K562 (cell line): Measurements from ENCODE around the gene ANKRD7. TPM values are rescaled to one million over a fixed set of nuclear protein-coding genes. Genes with fewer than 3 reads are reported as not detected.

ENCODE experiments used
- BRD4 ChIP-seq: fragments of 200-600 bp; sonication (generic); IDR thresholded peaks from 2 replicates; pipeline ENCODE4 v1.6.1; 2017; ENCODE audit warnings: inconsistent platforms
- ESRRB ChIP-seq: fragments of 250-450 bp; sonication (Bioruptor Pico); IDR thresholded peaks from 2 replicates; pipeline ENCODE4 v1.5.0; 2020; ENCODE audit warnings: mild to moderate bottlenecking, moderate library complexity, borderline replicate concordance
- ETV5 ChIP-seq: sonication (generic); formaldehyde crosslinking; IDR thresholded peaks from 2 replicates; pipeline ENCODE4 v1.4.0; 2020; ENCODE audit warnings: low read depth, mild to moderate bottlenecking, missing genetic modification reagents
- HCFC1 ChIP-seq: IDR thresholded peaks from 2 replicates; pipeline ENCODE4 v1.6.1; 2012; ENCODE audit warnings: low read depth, low read length, improper control_type of control experiment
- HMGN3 ChIP-seq: IDR thresholded peaks from 2 replicates; pipeline ENCODE4 v1.6.1; 2011; ENCODE audit warnings: borderline replicate concordance, low read depth, mild to moderate bottlenecking, mixed read lengths, low read length; ENCODE audit not compliant: insufficient read length; ENCODE audit errors: extremely low read depth
- ILK ChIP-seq: fragments of 450-650 bp; IDR thresholded peaks from 2 replicates; pipeline ENCODE4 v1.6.1; 2016; ENCODE audit warnings: missing genetic modification characterization, low read depth, mild to moderate bottlenecking, missing compliant biosample characterization, moderate library complexity, borderline replicate concordance
- JUND ChIP-seq, 2 experiments: IDR thresholded peaks; 2 replicates in 1 of 2; 3 replicates in 1 of 2; pipeline ENCODE4 v1.6.1; 2011; ENCODE audit warnings: borderline replicate concordance in 2 of 2, low read depth in 2 of 2, low read length in 2 of 2, improper control_type of control experiment in 1 of 2, missing biosample characterization in 1 of 2, missing genetic modification characterization in 1 of 2, missing genetic modification reagents in 1 of 2
- KAT7 ChIP-seq: sonication (generic); formaldehyde crosslinking; IDR thresholded peaks from 2 replicates; pipeline ENCODE4 v1.8.0; 2022; ENCODE audit warnings: missing genetic modification reagents, mild to moderate bottlenecking, borderline replicate concordance
- MED1 ChIP-seq: sonication (generic); formaldehyde crosslinking; IDR thresholded peaks from 2 replicates; pipeline ENCODE4 v1.8.1; 2023; ENCODE audit warnings: missing genetic modification reagents, borderline replicate concordance
- POLR2H ChIP-seq: IDR thresholded peaks from 2 replicates; pipeline ENCODE4 v1.6.1; 2016; ENCODE audit warnings: missing genetic modification characterization, low read depth, mild to moderate bottlenecking, control low read depth, missing compliant biosample characterization, moderate library complexity
- PURB ChIP-seq: sonication (generic); formaldehyde crosslinking; IDR thresholded peaks from 2 replicates; pipeline ENCODE4 v1.9.0; 2021; ENCODE audit warnings: low read depth, mild to moderate bottlenecking, missing genetic modification reagents
- RBM34 ChIP-seq: fragments of 200-400 bp; formaldehyde crosslinking; IDR thresholded peaks from 2 replicates; pipeline ENCODE4 v1.6.1; 2018; ENCODE audit warnings: low read length, borderline replicate concordance; ENCODE audit not compliant: insufficient read depth
- ZKSCAN8 ChIP-seq: fragments of 200-800 bp; sonication (Bioruptor generic); IDR thresholded peaks from 2 replicates; pipeline ENCODE4 v1.6.1; 2016; ENCODE audit warnings: missing genetic modification characterization, missing compliant biosample characterization
- ZNF121 ChIP-seq: sonication (generic); formaldehyde crosslinking; conservative IDR thresholded peaks from 2 replicates; pipeline ENCODE4 v1.8.0; 2022; ENCODE audit warnings: missing genetic modification reagents
- ZNF324 ChIP-seq: fragments of 250-450 bp; sonication (Bioruptor Pico); IDR thresholded peaks from 2 replicates; pipeline ENCODE4 v1.4.0; 2020; ENCODE audit warnings: mild to moderate bottlenecking
- ZNF696 ChIP-seq: fragments of 250-450 bp; sonication (Bioruptor Pico); conservative IDR thresholded peaks from 2 replicates; pipeline ENCODE4 v1.4.0; 2020; ENCODE audit warnings: mild to moderate bottlenecking, moderate library complexity
- ZNF830 ChIP-seq: fragments of 250-450 bp; sonication (Bioruptor Pico); IDR thresholded peaks from 2 replicates; pipeline ENCODE4 v1.5.0; 2021; ENCODE audit warnings: mild to moderate bottlenecking
- ZSCAN32 ChIP-seq: fragments of 450-650 bp; formaldehyde crosslinking; IDR thresholded peaks from 2 replicates; pipeline ENCODE4 v1.4.0; 2020; ENCODE audit warnings: mild to moderate bottlenecking, moderate library complexity
- polyA plus RNA-seq, 8 experiments: library from polyadenylated mRNA; depleted of rRNA in 4 of 8; stranded (reverse) in 5 of 8; unstranded in 3 of 8; fragments of >200 nt; fragmentation: Nextera tagmentation in 2 of 8; fragmentation: Illumina TruSeq in 1 of 8; extraction: Ambion mirVana in 2 of 8; extraction: Trizol in 1 of 8; gene quantifications; 2 replicates each; pipeline versions ENCODE4 v1.2.1 to v1.2.3, GENCODE V29; 2011 to 2014; ENCODE audit warnings: inconsistent platforms in 1 of 8, missing spikeins in 1 of 8
- total RNA-seq, 7 experiments: library from RNA; depleted of rRNA in 6 of 7; stranded (reverse); fragments of >200 nt in 6 of 7; fragmentation: Illumina TruSeq in 2 of 7; extraction: Trizol in 2 of 7; gene quantifications; 2 replicates each; pipeline versions ENCODE4 v1.2.1 to v1.2.3, GENCODE V29; 2011 to 2021; ENCODE audit warnings: low replicate concordance in 1 of 7
- TF ChIP-seq, protein P1 (sequence below), 2 experiments: fragments of 250-450 bp in 1 of 2; fragments of 450-650 bp in 1 of 2; sonication (Bioruptor Pico) in 1 of 2; IDR thresholded peaks; 2 replicates each; pipeline versions ENCODE4 v1.6.1 to v1.8.0; 2016 to 2021; ENCODE audit warnings: mild to moderate bottlenecking in 2 of 2, moderate library complexity in 2 of 2, missing compliant biosample characterization in 1 of 2, missing genetic modification characterization in 1 of 2
- TF ChIP-seq, protein P2 (sequence below): sonication (generic); formaldehyde crosslinking; IDR thresholded peaks from 2 replicates; pipeline ENCODE4 v1.9.0; 2022; ENCODE audit warnings: mild to moderate bottlenecking, missing genetic modification reagents
- TF ChIP-seq, protein P3 (sequence below): fragments of 450-650 bp; formaldehyde crosslinking; IDR thresholded peaks from 2 replicates; pipeline ENCODE4 v1.4.0; 2022; ENCODE audit warnings: missing genetic modification characterization
- TF ChIP-seq, protein P4 (sequence below), 3 experiments: IDR thresholded peaks in 2 of 3; conservative IDR thresholded peaks in 1 of 3; 2 replicates each; pipeline ENCODE4 v1.5.1; 2011 to 2012; ENCODE audit warnings: low read length in 3 of 3, mild to moderate bottlenecking in 3 of 3, control low read depth in 2 of 3, improper control_type of control experiment in 1 of 3, inconsistent platforms in 1 of 3, low read depth in 1 of 3, mixed read lengths in 1 of 3, moderate library complexity in 1 of 3; ENCODE audit not compliant: insufficient read depth in 2 of 3
- TF ChIP-seq, protein P5 (sequence below): sonication (generic); formaldehyde crosslinking; IDR thresholded peaks from 2 replicates; pipeline ENCODE4 v1.9.0; 2022; ENCODE audit warnings: mild to moderate bottlenecking, missing genetic modification reagents

ANKRD7 gene
- total and polyA plus RNA-seq, 9 of the 15 experiments (the other 6 are each of a cell fraction or from before 2014, with no cell fraction given) = 0.33 TPM; not detected in 8

DNA sequence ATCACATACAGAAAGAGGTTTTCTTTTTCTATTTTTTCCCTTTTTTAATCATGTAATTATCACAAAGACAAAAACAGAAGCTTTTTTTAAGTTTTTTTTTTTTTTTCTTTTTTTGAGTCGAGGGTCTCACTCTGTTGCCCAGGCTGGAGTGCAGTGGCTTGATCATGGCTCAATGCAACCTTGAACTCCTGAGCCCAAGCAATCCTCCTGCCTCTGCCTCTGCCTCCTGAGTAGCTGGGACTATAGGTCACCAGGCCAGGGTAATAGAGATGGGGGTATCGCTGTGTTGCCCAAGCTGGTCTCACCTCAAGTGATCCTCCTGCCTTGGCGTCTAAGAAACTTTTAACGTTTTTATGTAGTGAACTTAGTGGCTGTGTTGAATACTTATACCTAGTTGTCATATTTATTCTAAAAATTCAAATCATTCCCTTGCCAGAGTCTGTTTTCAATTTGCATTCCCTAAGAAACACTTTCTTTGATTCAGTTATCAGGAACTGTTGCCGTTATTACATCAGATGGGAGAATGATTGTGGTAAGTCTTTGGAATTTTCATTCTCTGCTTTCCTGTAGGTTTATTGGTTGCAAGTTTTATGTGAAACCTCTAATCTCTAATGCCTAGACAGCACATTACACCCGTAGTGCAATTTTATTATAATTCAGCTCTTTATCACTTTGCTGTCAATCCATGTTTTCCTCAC lies 39.2 kb upstream of the ANKRD7 start (continued):
- TF ChIP-seq HCFC1 (no peak), ZNF324 (no peak), PURB (CRISPR knock-in tag) (no peak), ZNF696 (CRISPR knock-in tag) (no peak), ILK (no peak), ESRRB (CRISPR knock-in tag) (no peak), BRD4 (no peak), KAT7 (no peak), ZNF830 (CRISPR knock-in tag) (no peak), HMGN3 (no peak), JUND (IDR thresholded peaks at IDR 0.05; ENCODE audit: borderline replicate concordance, low read depth, low read length) (no peak), JUND (tag; IDR thresholded peaks at IDR 0.05; ENCODE audit: borderline replicate concordance, low read depth, low read length) (no peak), MED1 (CRISPR knock-in tag) (no peak), POLR2H (tag) (0 out of 2 replicates have a peak, but pooled peaks have one; percentile 28), ZSCAN32 (CRISPR knock-in tag) (no peak), ETV5 (CRISPR knock-in tag) (no peak), ZNF121 (peak; percentile 93), RBM34 (no peak), ZKSCAN8 (CRISPR knock-in tag) (no peak)
- TF ChIP-seq, protein P1, sequence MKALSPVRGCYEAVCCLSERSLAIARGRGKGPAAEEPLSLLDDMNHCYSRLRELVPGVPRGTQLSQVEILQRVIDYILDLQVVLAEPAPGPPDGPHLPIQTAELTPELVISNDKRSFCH (CRISPR knock-in tag; IDR thresholded peaks at IDR 0.05) = no peak
- TF ChIP-seq, protein P1 (tag; IDR thresholded peaks at IDR 0.05) = no peak
- TF ChIP-seq, protein P2, sequence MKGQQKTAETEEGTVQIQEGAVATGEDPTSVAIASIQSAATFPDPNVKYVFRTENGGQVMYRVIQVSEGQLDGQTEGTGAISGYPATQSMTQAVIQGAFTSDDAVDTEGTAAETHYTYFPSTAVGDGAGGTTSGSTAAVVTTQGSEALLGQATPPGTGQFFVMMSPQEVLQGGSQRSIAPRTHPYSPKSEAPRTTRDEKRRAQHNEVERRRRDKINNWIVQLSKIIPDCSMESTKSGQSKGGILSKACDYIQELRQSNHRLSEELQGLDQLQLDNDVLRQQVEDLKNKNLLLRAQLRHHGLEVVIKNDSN (CRISPR knock-in tag) = no peak
- TF ChIP-seq, protein P3, sequence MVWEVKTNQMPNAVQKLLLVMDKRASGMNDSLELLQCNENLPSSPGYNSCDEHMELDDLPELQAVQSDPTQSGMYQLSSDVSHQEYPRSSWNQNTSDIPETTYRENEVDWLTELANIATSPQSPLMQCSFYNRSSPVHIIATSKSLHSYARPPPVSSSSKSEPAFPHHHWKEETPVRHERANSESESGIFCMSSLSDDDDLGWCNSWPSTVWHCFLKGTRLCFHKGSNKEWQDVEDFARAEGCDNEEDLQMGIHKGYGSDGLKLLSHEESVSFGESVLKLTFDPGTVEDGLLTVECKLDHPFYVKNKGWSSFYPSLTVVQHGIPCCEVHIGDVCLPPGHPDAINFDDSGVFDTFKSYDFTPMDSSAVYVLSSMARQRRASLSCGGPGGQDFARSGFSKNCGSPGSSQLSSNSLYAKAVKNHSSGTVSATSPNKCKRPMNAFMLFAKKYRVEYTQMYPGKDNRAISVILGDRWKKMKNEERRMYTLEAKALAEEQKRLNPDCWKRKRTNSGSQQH = no peak
- TF ChIP-seq, protein P4, sequence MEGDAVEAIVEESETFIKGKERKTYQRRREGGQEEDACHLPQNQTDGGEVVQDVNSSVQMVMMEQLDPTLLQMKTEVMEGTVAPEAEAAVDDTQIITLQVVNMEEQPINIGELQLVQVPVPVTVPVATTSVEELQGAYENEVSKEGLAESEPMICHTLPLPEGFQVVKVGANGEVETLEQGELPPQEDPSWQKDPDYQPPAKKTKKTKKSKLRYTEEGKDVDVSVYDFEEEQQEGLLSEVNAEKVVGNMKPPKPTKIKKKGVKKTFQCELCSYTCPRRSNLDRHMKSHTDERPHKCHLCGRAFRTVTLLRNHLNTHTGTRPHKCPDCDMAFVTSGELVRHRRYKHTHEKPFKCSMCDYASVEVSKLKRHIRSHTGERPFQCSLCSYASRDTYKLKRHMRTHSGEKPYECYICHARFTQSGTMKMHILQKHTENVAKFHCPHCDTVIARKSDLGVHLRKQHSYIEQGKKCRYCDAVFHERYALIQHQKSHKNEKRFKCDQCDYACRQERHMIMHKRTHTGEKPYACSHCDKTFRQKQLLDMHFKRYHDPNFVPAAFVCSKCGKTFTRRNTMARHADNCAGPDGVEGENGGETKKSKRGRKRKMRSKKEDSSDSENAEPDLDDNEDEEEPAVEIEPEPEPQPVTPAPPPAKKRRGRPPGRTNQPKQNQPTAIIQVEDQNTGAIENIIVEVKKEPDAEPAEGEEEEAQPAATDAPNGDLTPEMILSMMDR (IDR thresholded peaks at IDR 0.05 in 2 of 3, conservative IDR thresholded peaks at IDR 0.05 in 1 of 3; ENCODE audit: insufficient read depth in 2 of 3, low read depth in 1 of 3, low read length in 3 of 3) = no peak
- TF ChIP-seq, protein P5, sequence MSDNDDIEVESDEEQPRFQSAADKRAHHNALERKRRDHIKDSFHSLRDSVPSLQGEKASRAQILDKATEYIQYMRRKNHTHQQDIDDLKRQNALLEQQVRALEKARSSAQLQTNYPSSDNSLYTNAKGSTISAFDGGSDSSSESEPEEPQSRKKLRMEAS (CRISPR knock-in tag) = no peak
